Common myeloid progenitor, CD34-positive (primary cell): ENCODE results near the gene MOB3C.
"Not testable (repeated sequence)": the region's sequence is repeated elsewhere in the genome, so short reads cannot be mapped to it uniquely, and the experiment has no call there.

Experiments used
- CTCF ChIA-PET: fragments of 350-600 bp; sonication (Branson Sonifier 250); formaldehyde crosslinking; loops from one replicate; lab custom pipeline; 2021; ENCODE audit warnings: antibody characterized with exemption; lab: Charles Lee
- POLR2A ChIA-PET: fragments of 350-600 bp; sonication (Branson Sonifier 250); formaldehyde crosslinking; loops from one replicate; lab custom pipeline; 2021; ENCODE audit warnings: antibody characterized with exemption; lab: Charles Lee
- DNase-seq, 3 donors: peaks; one replicate each; pipeline versions ENCODE4 v3.0.0 to v3.0.0-alpha.2; 2013
- H3K27ac ChIP-seq, 2 experiments: 1 replicate in 1 of 2; 2 replicates in 1 of 2; pipeline ENCODE4 v1.7.0; 2013; ENCODE audit warnings: inconsistent platforms in 2 of 2, low read length in 2 of 2, mild to moderate bottlenecking in 2 of 2, low read depth in 1 of 2, moderate library complexity in 1 of 2; ENCODE audit not compliant: severe bottlenecking in 2 of 2, insufficient read depth in 1 of 2, poor library complexity in 1 of 2
- H3K27me3 ChIP-seq, 5 experiments: replicated peaks in 2 of 5; 1 replicate in 3 of 5; 2 replicates in 2 of 5; pipeline versions ENCODE4 v1.6.1 to v1.7.0; 2013; ENCODE audit warnings: low read length in 4 of 5, mild to moderate bottlenecking in 2 of 5, moderate library complexity in 2 of 5, inconsistent platforms in 1 of 5; ENCODE audit not compliant: insufficient read depth in 5 of 5, control insufficient read depth in 4 of 5
- H3K36me3 ChIP-seq, 4 experiments: 1 replicate in 2 of 4; 2 replicates in 2 of 4; pipeline versions ENCODE4 v1.6.1 to v1.7.0; 2013; ENCODE audit warnings: low read length in 3 of 4, control low read depth in 1 of 4, mild to moderate bottlenecking in 1 of 4; ENCODE audit not compliant: control insufficient read depth in 4 of 4, insufficient read depth in 4 of 4
- H3K4me1 ChIP-seq, 4 experiments: 1 replicate in 3 of 4; 2 replicates in 1 of 4; pipeline versions ENCODE4 v1.6.1 to v1.7.1; 2013; ENCODE audit warnings: low read length in 3 of 4, mild to moderate bottlenecking in 3 of 4, control low read depth in 1 of 4, inconsistent platforms in 1 of 4, moderate library complexity in 1 of 4; ENCODE audit not compliant: control insufficient read depth in 4 of 4, insufficient read depth in 4 of 4; ENCODE audit errors: control extremely low read depth in 1 of 4
- H3K4me3 ChIP-seq, 7 experiments: 1 replicate in 4 of 7; 2 replicates in 3 of 7; pipeline versions ENCODE4 v1.5.1 to v1.7.0; 2013; ENCODE audit warnings: mild to moderate bottlenecking in 7 of 7, low read length in 6 of 7, moderate library complexity in 6 of 7, inconsistent platforms in 2 of 7, low read depth in 2 of 7, control low read depth in 1 of 7; ENCODE audit not compliant: insufficient read depth in 4 of 7, control insufficient read depth in 1 of 7; ENCODE audit errors: extremely low read depth in 1 of 7
- H3K9me3 ChIP-seq, 5 experiments: 1 replicate in 4 of 5; 2 replicates in 1 of 5; pipeline versions ENCODE4 v1.6.1 to v1.7.1; 2013; ENCODE audit warnings: low read length in 4 of 5, mild to moderate bottlenecking in 2 of 5, inconsistent platforms in 1 of 5, low read depth in 1 of 5, moderate library complexity in 1 of 5; ENCODE audit not compliant: control insufficient read depth in 4 of 5, insufficient read depth in 2 of 5; ENCODE audit errors: control extremely low read depth in 1 of 5
- WGBS: methylation state at CpG from one replicate; pipeline ENCODE4 v1.1.5; 2013; ENCODE audit not compliant: insufficient coverage; 5-methylcytosine and 5-hydroxymethylcytosine counted together

MOB3C gene

GRCh38 chr1:46656643-46657042, 40.0 kb upstream of the MOB3C start:
- H3K4me1 ChIP-seq, result no peaks in the 10 kb centered on the region

DNA sequence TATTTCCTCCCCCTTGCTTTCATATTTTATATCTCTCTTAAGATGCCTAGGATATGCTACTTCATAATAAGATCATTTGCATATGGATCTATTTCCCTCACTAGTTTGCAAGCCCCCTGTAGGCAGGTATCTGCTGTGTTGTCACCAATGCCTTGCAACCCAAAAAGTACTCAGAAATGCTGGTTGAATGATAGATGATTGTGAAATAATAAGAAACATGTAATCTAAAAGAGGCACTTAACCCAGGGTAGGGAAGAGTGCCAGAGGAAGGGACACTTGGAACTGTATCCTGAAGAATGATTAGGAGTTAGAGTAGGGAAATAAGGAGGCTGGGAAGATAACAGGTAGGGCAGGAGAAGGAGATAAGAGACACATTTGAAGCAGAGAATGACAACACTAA, 39.2 kb upstream of the MOB3C start:
- Histone ChIP-seq H3K9me3 (no peaks in the 10 kb centered on the region), H3K4me1 (no peaks in the 10 kb centered on the region), H3K36me3 (peaks cover 15 to 40% (median 24%) of the 10 kb centered on the region in 4 experiments), H3K27me3 (no peaks in the 10 kb centered on the region), H3K4me3 (no peak overlapping the region), H3K27ac (no peak overlapping the region)
- POLR2A ChIA-PET, result no interaction called here
- DNase-seq, result no peak
- CTCF ChIA-PET, result interaction anchor here (1.3 kb wide), 1 partner anchor 34 kb away, joined by 3 read pairs; no protein-coding TSS in a partner anchor

More at GRCh38 chr1:46656643-46657042, 40.0 kb upstream of the MOB3C start:
- Histone ChIP-seq H3K36me3 (peaks cover 15 to 41% (median 24%) of the 10 kb centered on the region in 4 experiments), H3K9me3 (no peaks in the 10 kb centered on the region), H3K4me3 (no peak overlapping the region), H3K27ac (no peak overlapping the region), H3K27me3 (no peaks in the 10 kb centered on the region)
- ChIA-PET POLR2A (no interaction called here), CTCF (interaction anchor here (1.0 kb wide), 1 partner anchor 11 kb away, joined by 4 read pairs; the partner anchor contains the start of gene ATPAF1)
- WGBS, result 100% methylated on average over 2 of the region's 2 CpGs
- DNase-seq, result no peak

DNA sequence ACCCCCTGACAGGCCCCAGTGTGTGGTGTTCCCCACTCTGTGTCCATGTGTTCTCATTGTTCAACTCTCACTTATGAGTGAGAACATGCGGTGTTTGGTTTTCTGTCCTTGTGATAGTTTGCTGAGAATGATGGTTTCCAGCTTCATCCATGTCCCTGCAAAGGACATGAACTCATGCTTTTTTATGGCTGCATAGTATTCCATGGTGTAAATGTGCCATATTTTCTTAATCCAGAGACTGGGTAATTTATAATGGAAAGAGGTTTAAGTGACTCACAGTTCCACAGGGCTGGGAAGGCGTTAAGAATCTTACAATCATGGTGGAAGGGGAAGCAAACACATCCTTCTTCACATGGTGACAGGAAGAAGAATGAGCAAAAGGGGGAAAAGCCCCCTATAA, 38.1 kb upstream of the MOB3C start:
- Histone ChIP-seq H3K36me3 (peaks cover 23 to 50% (median 30%) of the 10 kb centered on the region in 4 experiments), H3K9me3 (peaks cover 0 to 11% (median 0%) of the 10 kb centered on the region in 5 experiments)
- POLR2A ChIA-PET, result not testable (repeated sequence)

DNA sequence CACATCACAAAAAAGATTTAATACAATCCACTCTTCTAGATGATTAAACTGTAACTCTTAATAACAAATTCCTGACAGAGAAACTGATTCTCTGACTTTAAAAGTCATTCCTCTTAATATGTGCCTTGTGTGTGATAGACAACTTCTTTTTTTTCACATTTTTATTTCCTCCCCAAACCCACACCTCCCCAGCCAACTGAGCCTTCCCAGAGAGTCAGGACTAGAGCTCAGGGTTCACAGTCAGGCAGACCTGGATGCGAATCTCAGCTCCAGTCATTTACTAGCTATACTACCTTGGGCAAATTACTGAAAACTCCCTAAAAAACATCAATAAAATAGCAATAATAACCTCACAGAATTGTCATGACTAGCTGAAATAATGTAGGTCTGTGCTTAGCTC, 37.4 kb upstream of the MOB3C start:
- no peaks in the 10 kb centered on the region for H3K27me3 ChIP-seq
- H3K27ac ChIP-seq, result no peak overlapping the region
- H3K36me3 ChIP-seq, result peaks cover 26 to 56% (median 33%) of the 10 kb centered on the region in 4 experiments
- CTCF ChIA-PET, result no interaction called here
- H3K4me3 ChIP-seq, result no peak overlapping the region
- no peak for DNase-seq
- H3K9me3 ChIP-seq, result peaks cover 0 to 15% (median 5%) of the 10 kb centered on the region in 5 experiments
- 100% methylated on average over 1 of the region's 1 CpG for WGBS
- no peaks in the 10 kb centered on the region for H3K4me1 ChIP-seq
- POLR2A ChIA-PET, result no interaction called here

More for the DNA sequence above, 38.1 kb upstream of the MOB3C start:
- H3K4me3 ChIP-seq, H3K27me3 ChIP-seq, H3K27ac ChIP-seq, H3K4me1 ChIP-seq, DNase-seq, CTCF ChIA-PET: not testable (repeated sequence)
- 100% methylated on average over 1 of the region's 2 CpGs for WGBS

GRCh38 chr1:46653405-46653958, 36.9 kb upstream of the MOB3C start:
- POLR2A ChIA-PET, result no interaction called here
- CTCF ChIA-PET, result no interaction called here
- peaks cover 26 to 57% (median 32%) of the 10 kb centered on the region in 4 experiments for H3K36me3 ChIP-seq
- H3K4me1 ChIP-seq, result no peaks in the 10 kb centered on the region
- no peak overlapping the region for H3K27ac ChIP-seq
- DNase-seq, result no peak
- WGBS, result 100% methylated on average over 1 of the region's 2 CpGs
- no peak overlapping the region for H3K4me3 ChIP-seq
- H3K27me3 ChIP-seq, result no peaks in the 10 kb centered on the region
- H3K9me3 ChIP-seq, result peaks cover 0 to 16% (median 5%) of the 10 kb centered on the region in 5 experiments

DNA sequence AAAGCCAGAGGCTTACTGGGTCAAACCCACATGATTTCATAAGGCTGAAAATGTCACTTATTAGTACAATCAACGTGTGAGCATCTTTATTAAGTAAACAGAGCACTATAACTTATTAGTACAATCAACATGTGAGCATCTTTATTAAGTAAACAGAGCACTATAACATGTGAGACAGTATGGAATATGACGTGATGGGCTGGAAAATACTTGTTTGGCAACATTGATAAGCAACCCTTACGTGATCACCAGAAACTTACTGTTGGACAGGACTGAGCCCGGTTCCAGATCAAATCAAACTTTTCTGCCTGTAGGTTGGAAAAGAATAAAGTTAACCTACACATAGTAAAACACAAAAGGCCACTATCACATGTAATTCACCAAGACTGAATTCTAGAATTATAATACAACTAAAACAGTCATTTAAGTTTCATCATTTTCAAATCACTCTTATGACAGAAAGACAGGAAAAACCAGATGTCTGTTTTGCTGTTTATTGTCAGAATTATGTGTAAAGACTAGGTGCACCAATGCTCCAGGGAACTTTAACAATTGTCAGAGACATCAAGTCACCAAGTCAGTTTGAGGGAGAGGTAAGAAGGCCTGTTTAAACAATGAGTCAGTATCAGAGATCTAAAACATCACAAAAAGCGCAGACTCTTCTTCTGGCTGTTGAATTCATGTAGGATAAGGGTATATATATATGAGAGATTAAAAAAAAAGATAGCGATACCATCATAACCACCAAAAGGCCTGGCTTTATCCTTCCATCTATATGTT, 35.9 kb upstream of the MOB3C start:
- Histone ChIP-seq H3K4me1 (no peaks in the 10 kb centered on the region), H3K36me3 (peaks cover 24 to 60% (median 29%) of the 10 kb centered on the region in 4 experiments), H3K27ac (no peak overlapping the region), H3K9me3 (peaks cover 0 to 22% (median 7%) of the 10 kb centered on the region in 5 experiments), H3K4me3 (no peak overlapping the region), H3K27me3 (no peaks in the 10 kb centered on the region)
- CTCF ChIA-PET, result no interaction called here
- DNase-seq, result no peak
- POLR2A ChIA-PET, result no interaction called here
- 100% methylated on average over 2 of the region's 6 CpGs for WGBS

DNA sequence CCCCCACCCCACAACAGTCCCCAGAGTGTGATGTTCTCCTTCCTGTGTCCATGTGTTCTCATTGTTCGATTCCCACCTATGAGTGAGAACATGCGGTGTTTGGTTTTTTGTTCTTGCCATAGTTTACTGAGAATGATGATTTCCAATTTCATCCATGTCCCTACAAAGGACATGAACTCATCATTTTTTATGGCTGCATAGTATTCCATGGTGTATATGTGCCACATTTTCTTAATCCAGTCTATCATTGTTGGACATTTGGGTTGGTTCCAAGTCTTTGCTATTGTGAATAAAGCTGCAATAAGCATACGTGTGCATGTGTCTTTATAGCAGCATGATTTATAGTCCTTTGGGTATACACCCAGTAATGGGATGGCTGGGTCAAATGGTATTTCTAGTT, 34.5 kb upstream of the MOB3C start:
- H3K4me1 ChIP-seq, H3K27ac ChIP-seq, H3K4me3 ChIP-seq, POLR2A ChIA-PET, CTCF ChIA-PET, H3K27me3 ChIP-seq, DNase-seq: not testable (repeated sequence)
- H3K9me3 ChIP-seq, result peaks cover 0 to 26% (median 7%) of the 10 kb centered on the region in 5 experiments
- peaks cover 23 to 57% (median 30%) of the 10 kb centered on the region in 4 experiments for H3K36me3 ChIP-seq
- WGBS, result no CpG with 5 or more reads among the region's 3 CpGs
